Ramos (cell line): Measurements from ENCODE around the gene NME7.
"Not testable (repeated sequence)": the region's sequence is repeated elsewhere in the genome, so short reads cannot be mapped to it uniquely, and the experiment has no call there.

Experiments used
- in situ Hi-C: fragments of 300-500 bp; cut with MboI; formaldehyde crosslinking; loops from one replicate; pipeline ENCODE4 v1.14.3; 2022; ENCODE audit warnings: low sequenced_read_pairs; ENCODE audit not compliant: unreplicated experiment

The NME7 gene

DNA sequence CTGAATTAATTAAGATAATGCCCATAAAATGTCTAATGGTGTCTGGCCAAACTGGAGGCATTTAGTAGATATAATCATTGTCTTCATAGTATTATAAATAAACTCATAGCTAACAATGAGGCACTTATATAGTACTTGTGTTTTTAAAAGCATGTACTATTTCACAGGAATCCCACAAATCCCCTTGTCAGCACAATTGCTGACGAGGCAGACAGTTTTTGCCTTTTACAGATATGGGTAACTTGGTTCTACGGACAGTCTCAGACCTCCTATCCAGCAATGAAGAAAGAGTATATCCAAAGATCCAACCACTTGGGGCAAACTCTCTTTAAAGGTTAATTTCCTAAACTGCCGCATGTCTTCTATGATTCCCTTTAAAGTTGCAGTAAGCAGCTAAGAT, 187.4 kb downstream of the NME7 start:
- in situ Hi-C loops, result no loop called here

DNA sequence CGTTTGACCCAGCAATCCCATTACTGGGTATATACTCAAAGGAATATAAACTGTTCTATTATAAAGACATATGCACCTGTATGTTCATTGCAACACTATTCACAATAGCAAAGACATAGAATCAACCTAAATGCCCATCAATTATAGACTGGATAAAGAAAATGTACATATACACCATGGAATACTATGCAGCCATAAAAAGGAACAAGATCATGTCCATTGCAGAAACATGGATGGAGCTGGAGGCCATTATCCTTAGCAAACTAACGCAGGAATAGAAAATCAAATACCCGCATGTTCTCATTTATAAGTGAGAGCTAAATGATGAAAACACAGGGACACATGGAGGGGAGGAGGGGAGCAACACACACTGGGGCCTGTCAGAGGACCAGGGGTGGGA, 188.2 kb downstream of the NME7 start:
- in situ Hi-C loops, result not testable (repeated sequence)

- in situ Hi-C loops, result no loop called here
Observed at GRCh38 chr1:169175461-169175860, 192.1 kb downstream of the NME7 start.

- in situ Hi-C loops, result no loop called here
Observed at GRCh38 chr1:169163059-169163458, 204.5 kb downstream of the NME7 start.

- in situ Hi-C loops, result no loop called here
Observed at GRCh38 chr1:169161496-169162194, 206.0 kb downstream of the NME7 start.

DNA sequence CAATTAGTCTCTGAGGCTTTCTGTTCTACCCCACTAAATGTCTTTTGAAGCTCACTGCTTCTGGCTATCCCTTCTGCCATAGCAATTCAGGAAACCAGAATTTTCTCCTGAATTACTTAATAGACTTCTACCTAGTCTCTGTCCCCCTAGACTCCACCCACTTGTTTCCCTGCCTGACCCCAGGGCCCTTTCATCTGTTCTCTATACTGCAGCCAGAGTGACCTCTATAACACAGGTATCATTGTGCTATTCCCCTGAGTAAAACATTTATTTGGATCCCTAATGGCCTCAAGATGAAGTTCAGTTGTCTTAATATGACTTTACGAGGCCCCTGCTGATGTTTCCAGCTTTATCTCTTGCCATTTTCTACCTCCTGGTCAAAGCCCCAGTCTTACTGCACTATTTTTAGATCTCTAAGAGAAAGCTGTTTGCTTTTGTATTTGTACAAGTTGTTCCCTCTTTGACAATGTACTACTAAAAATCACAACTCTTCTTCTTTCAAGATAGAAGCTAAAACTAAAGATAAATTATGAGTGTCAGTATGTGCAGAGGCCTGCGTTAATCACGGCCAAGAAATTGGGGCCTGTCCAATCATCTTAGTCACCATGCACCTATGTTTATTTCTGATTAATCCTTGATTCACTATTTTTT, 206.6 kb downstream of the NME7 start:
- in situ Hi-C loops, result no loop called here

DNA sequence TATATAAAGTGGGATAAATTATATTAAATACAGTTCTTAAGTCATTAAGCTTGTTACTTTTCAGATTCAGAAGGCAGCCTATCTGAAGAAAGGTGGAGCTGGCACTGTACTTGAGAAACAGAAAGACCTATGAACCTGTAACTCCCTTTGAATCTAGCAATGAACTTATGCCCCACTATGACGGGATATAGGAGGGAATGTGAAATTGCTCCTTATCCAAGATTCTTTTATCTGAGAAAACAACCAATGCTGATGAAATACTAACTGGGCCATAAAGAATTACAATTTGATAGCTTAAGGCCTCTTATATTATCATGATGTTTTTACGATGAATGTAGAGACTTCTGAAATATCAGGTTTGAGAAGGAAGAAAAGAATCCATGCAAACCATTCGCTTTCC, 211.0 kb downstream of the NME7 start:
- in situ Hi-C loops, result no loop called here

- in situ Hi-C loops, result no loop called here
Observed at GRCh38 chr1:169155675-169156074, 211.9 kb downstream of the NME7 start.

DNA sequence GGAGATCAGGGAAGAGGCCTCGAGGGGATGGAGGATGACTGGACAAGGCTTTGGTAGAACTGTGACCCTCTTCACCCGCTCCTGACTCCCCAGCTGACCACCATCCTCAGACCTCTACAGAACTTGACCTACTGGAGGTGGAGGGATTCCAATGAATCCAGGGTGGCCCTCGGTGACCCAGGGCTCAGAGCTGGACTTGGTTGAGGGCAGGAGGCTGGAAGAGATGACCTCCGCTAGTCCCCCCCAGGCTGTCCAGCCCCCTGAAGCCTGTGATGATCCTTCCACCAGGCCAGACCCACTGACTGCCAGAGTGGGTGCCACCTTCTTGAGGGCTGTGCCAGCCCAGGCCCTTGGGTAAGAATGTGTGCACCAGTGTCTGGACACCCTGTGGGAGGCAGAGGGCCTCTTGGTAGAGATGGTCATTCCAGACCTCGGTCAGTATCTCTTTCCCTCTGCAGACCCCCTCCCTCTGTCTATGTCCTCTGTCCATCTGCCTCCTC, 216.2 kb downstream of the NME7 start:
- in situ Hi-C loops, result no loop called here

GRCh38 chr1:169150641-169151337, 216.8 kb downstream of the NME7 start:
- in situ Hi-C loops, result no loop called here

- in situ Hi-C loops, result no loop called here
Observed at GRCh38 chr1:169149555-169150286, 217.9 kb downstream of the NME7 start.

DNA sequence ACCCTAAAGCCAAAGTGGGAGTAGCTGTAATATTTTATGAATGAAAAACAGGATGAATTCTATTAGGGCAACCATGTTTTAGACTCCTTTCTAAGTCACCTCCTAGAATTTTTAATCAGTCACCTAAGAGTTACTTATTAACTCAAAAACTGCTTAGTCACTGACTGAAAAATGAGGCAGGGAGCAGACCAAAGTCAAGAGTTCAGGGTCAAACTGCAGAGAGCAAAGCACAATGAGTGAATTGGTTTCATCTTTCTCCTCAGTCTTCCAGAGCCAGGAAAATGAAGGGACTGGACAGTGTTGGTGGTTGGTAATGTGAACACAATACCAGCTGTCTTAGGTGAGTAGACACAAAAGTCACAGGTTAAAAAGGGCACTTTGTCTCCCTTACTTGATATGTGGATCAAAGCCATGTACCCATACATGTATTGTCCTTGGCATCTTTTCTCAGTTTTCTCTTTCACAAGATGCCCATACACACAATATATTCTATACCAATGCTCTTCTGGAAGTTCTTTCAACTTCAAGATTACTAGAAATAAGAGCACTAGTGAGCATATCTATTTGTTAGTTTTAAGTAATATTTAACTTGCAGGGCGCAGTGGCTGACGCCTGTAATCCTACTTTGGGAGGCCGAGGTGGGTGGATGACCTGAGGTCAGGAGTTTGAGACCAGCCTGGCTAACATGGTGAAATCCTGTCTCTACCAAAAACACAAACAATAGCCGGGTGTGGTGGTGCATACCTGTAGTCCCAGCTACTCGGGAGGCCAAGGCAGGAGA, 218.9 kb downstream of the NME7 start:
- in situ Hi-C loops, result no loop called here

DNA sequence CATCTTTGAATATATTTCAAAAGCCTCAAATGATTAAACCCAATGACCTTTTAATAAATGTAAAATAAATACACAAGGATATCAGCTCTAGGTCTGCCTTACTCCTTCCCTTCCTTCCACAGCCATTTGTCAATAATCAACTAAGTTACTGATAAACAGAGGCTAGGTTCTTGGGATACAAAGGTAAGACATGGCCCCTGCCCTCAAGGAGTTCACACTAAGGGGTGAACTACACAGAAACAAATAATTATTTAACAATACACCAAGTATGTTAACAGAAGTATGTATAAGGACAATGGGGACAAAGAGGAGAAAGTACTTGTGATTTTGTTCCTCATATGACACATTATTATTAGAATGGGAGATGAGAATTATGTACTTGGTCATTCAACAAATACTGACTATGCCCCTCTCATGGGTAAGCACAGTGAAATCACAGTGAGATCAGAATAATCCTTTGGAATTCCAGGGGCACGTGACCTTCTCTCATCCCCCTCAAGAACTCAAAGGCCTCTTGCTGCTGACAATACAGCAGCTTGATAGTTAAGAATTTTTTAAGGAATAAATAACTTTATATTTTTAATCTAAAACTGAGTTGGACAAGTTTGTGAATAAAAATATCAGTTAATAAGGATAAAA, 220.9 kb downstream of the NME7 start:
- in situ Hi-C loops, result no loop called here

GRCh38 chr1:169144941-169145626, 222.5 kb downstream of the NME7 start:
- in situ Hi-C loops, result no loop called here

GRCh38 chr1:169143984-169144383, 223.6 kb downstream of the NME7 start:
- in situ Hi-C loops, result no loop called here

- in situ Hi-C loops, result no loop called here
Observed at GRCh38 chr1:169143346-169143745, 224.3 kb downstream of the NME7 start.

DNA sequence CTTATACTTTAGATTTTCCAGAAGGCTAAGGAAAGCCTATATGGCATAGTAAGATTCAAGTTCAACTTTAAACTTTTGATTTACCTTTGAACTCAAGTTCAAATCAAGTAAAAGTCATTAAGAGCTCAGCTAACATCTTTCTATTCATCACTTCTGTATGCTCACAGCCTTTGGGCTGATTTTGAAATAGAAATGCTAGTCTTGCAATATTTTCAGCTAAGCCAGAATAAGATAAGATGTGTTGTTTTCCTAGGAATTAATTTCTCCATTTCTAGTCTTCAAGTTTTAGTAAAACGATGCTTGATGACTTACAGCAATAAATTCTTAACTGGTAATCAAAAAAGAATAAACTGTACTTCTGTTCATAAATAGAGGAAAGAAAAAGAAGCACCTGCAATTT, 225.5 kb downstream of the NME7 start:
- in situ Hi-C loops, result no loop called here

DNA sequence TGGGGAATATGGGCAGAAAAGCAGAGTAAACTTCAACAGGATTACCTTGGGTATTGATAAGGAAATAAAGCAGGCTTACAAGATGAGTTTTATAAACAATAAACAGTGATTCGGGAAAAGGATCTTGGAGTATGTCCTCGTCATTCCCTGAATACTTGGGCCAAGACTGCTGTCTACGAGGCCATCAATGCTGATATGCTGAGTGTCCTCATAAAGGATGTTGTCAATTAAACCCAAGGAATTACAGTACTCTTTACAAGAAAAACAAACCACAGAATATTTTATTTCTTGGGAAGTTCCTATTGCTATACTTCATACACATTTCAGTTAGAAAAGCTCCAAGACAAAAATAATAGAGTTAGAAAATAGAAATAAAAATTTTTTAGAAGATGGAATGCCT, 226.2 kb downstream of the NME7 start:
- in situ Hi-C loops, result no loop called here
